ENCODE measurements around the gene ZAR1L. TPM values are rescaled to one million over a fixed set of nuclear protein-coding genes. Genes with fewer than 3 reads are reported as not detected.

Gene ZAR1L
- total and polyA plus RNA-seq, 5 donors from 2014 or later, result 0.16 TPM; not detected in 4

GRCh38 chr13:32262165-32262564 is 53.0 kb downstream of the ZAR1L start:
- H3K4me1 ChIP-seq (ENCODE audit: control insufficient read depth, insufficient read depth, low read length, poor library complexity, severe bottlenecking), result no peaks in the 10 kb centered on the region
- no peak overlapping the region for H3K27ac Mint-ChIP-seq
- H3K9me3 ChIP-seq (ENCODE audit: control insufficient read depth in 2 of 2, low read length in 2 of 2), result no peaks in the 10 kb centered on the region
- H3K4me3 ChIP-seq (ENCODE audit: low read depth, low read length), result no peak overlapping the region
- no peaks in the 10 kb centered on the region for H3K36me3 ChIP-seq (ENCODE audit: control insufficient read depth, insufficient read depth, low read length)
- H3K4me3 Mint-ChIP-seq, result no peak overlapping the region
- ATAC-seq (ENCODE audit: low read depth in 2 of 2) (no peak), DNase-seq (no peak)
- no peaks in the 10 kb centered on the region for H3K4me1 Mint-ChIP-seq
- no peaks in the 10 kb centered on the region for H3K36me3 Mint-ChIP-seq
- H3K27ac ChIP-seq (ENCODE audit: insufficient read depth, low read length, poor library complexity, severe bottlenecking), result no peak overlapping the region
- H3K27me3 Mint-ChIP-seq, result peaks cover 7% of the 10 kb centered on the region
- H3K9me3 Mint-ChIP-seq, result no peaks in the 10 kb centered on the region
- peaks cover 3% of the 10 kb centered on the region for H3K27me3 ChIP-seq (ENCODE audit: control insufficient read depth, insufficient read depth, low read length)

- Mint-ChIP-seq H3K27me3 (peaks cover 7% of the 10 kb centered on the region), H3K4me1 (no peaks in the 10 kb centered on the region), H3K9me3 (no peaks in the 10 kb centered on the region), H3K4me3 (no peak overlapping the region), H3K27ac (no peak overlapping the region), H3K36me3 (no peaks in the 10 kb centered on the region)
- H3K4me1 ChIP-seq (ENCODE audit: control insufficient read depth, insufficient read depth, low read length, poor library complexity, severe bottlenecking), result no peaks in the 10 kb centered on the region
- peaks cover 3% of the 10 kb centered on the region for H3K27me3 ChIP-seq (ENCODE audit: control insufficient read depth, insufficient read depth, low read length)
- no peak overlapping the region for H3K27ac ChIP-seq (ENCODE audit: insufficient read depth, low read length, poor library complexity, severe bottlenecking)
- DNase-seq (no peak), ATAC-seq (ENCODE audit: low read depth in 2 of 2) (no peak)
- no peaks in the 10 kb centered on the region for H3K9me3 ChIP-seq (ENCODE audit: control insufficient read depth in 2 of 2, low read length in 2 of 2)
- H3K4me3 ChIP-seq (ENCODE audit: low read depth, low read length), result no peak overlapping the region
- no peaks in the 10 kb centered on the region for H3K36me3 ChIP-seq (ENCODE audit: control insufficient read depth, insufficient read depth, low read length)
Observed at GRCh38 chr13:32261567-32261966, 53.6 kb downstream of the ZAR1L start.

DNA sequence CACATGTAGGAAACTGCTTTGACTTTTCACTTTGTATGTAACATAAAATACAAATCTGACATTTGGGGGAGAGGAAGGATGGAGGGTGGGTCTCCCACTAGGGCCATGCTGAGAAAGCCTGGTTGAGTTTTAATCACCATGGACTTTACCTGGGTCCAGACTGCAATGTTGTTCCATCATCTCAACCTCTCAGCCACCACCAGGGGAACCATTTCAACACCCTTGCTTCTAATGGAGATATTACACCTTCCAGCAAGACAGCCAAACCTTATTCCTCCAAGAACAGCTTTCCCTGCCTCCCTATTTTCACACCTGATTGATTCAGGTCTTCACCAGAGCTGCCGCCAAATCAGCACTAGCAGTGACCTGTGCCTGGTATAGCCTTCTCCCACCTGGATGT is 56.0 kb downstream of the ZAR1L start:
- Mint-ChIP-seq H3K27ac (no peak overlapping the region), H3K4me3 (no peak overlapping the region), H3K27me3 (peaks cover 7% of the 10 kb centered on the region), H3K9me3 (no peaks in the 10 kb centered on the region), H3K4me1 (no peaks in the 10 kb centered on the region), H3K36me3 (no peaks in the 10 kb centered on the region)
- Histone ChIP-seq H3K4me3 (ENCODE audit: low read depth, low read length) (no peak overlapping the region), H3K9me3 (ENCODE audit: control insufficient read depth in 2 of 2, low read length in 2 of 2) (no peaks in the 10 kb centered on the region), H3K4me1 (ENCODE audit: control insufficient read depth, insufficient read depth, low read length, poor library complexity, severe bottlenecking) (no peaks in the 10 kb centered on the region), H3K27ac (ENCODE audit: insufficient read depth, low read length, poor library complexity, severe bottlenecking) (no peak overlapping the region), H3K36me3 (ENCODE audit: control insufficient read depth, insufficient read depth, low read length) (no peaks in the 10 kb centered on the region), H3K27me3 (ENCODE audit: control insufficient read depth, insufficient read depth, low read length) (peaks cover 3% of the 10 kb centered on the region)
- no peak for DNase-seq
- ATAC-seq (ENCODE audit: low read depth in 2 of 2), result no peak

DNA sequence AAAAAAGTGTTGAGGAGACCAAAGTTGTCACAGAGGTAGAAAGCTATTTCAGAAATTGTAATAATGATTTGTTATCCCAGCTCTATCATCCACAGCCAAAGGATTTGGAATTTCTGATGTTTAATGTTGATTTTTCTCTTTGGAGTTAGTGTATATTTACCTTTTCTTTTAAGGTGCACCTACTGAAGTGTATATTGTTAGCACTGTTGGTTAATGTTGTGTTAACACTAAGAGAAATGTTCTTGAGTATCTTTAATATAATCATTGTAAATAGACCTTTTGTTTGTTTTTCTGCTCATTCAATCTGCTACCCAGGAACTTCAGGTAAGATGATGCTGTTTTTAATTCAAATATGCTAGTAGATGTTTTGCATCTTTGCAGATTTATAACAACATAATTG is 57.5 kb downstream of the ZAR1L start:
- H3K4me1 ChIP-seq (ENCODE audit: control insufficient read depth, insufficient read depth, low read length, poor library complexity, severe bottlenecking), result no peaks in the 10 kb centered on the region
- Mint-ChIP-seq H3K4me1 (no peaks in the 10 kb centered on the region), H3K27me3 (peaks cover 7% of the 10 kb centered on the region), H3K36me3 (no peaks in the 10 kb centered on the region), H3K4me3 (no peak overlapping the region), H3K27ac (no peak overlapping the region), H3K9me3 (no peaks in the 10 kb centered on the region)
- no peak for ATAC-seq (ENCODE audit: low read depth in 2 of 2)
- no peak overlapping the region for H3K27ac ChIP-seq (ENCODE audit: insufficient read depth, low read length, poor library complexity, severe bottlenecking)
- peaks cover 3% of the 10 kb centered on the region for H3K27me3 ChIP-seq (ENCODE audit: control insufficient read depth, insufficient read depth, low read length)
- no peaks in the 10 kb centered on the region for H3K9me3 ChIP-seq (ENCODE audit: control insufficient read depth in 2 of 2, low read length in 2 of 2)
- H3K4me3 ChIP-seq (ENCODE audit: low read depth, low read length), result no peak overlapping the region
- H3K36me3 ChIP-seq (ENCODE audit: control insufficient read depth, insufficient read depth, low read length), result no peaks in the 10 kb centered on the region
- DNase-seq, result no peak

- DNase-seq, result no peak
- Histone ChIP-seq H3K4me1 (ENCODE audit: control insufficient read depth, insufficient read depth, low read length, poor library complexity, severe bottlenecking) (no peaks in the 10 kb centered on the region), H3K4me3 (ENCODE audit: low read depth, low read length) (no peak overlapping the region), H3K27ac (ENCODE audit: insufficient read depth, low read length, poor library complexity, severe bottlenecking) (no peak overlapping the region), H3K36me3 (ENCODE audit: control insufficient read depth, insufficient read depth, low read length) (no peaks in the 10 kb centered on the region), H3K27me3 (ENCODE audit: control insufficient read depth, insufficient read depth, low read length) (peaks cover 3% of the 10 kb centered on the region), H3K9me3 (ENCODE audit: control insufficient read depth in 2 of 2, low read length in 2 of 2) (no peaks in the 10 kb centered on the region)
- Mint-ChIP-seq H3K4me1 (no peaks in the 10 kb centered on the region), H3K36me3 (no peaks in the 10 kb centered on the region), H3K4me3 (no peak overlapping the region), H3K9me3 (no peaks in the 10 kb centered on the region), H3K27me3 (peaks cover 7% of the 10 kb centered on the region), H3K27ac (no peak overlapping the region)
- ATAC-seq (ENCODE audit: low read depth in 2 of 2), result no peak
Observed at GRCh38 chr13:32256243-32256642, 58.9 kb downstream of the ZAR1L start.

GRCh38 chr13:32255724-32256109 is 59.4 kb downstream of the ZAR1L start:
- no peaks in the 10 kb centered on the region for H3K9me3 ChIP-seq (ENCODE audit: control insufficient read depth in 2 of 2, low read length in 2 of 2)
- ATAC-seq (ENCODE audit: low read depth in 2 of 2), result no peak
- no peak overlapping the region for H3K4me3 ChIP-seq (ENCODE audit: low read depth, low read length)
- no peaks in the 10 kb centered on the region for H3K4me1 Mint-ChIP-seq
- DNase-seq, result no peak
- peaks cover 3% of the 10 kb centered on the region for H3K27me3 ChIP-seq (ENCODE audit: control insufficient read depth, insufficient read depth, low read length)
- no peaks in the 10 kb centered on the region for H3K36me3 Mint-ChIP-seq
- H3K4me1 ChIP-seq (ENCODE audit: control insufficient read depth, insufficient read depth, low read length, poor library complexity, severe bottlenecking), result no peaks in the 10 kb centered on the region
- H3K27ac ChIP-seq (ENCODE audit: insufficient read depth, low read length, poor library complexity, severe bottlenecking), result no peak overlapping the region
- H3K27ac Mint-ChIP-seq, result no peak overlapping the region
- H3K27me3 Mint-ChIP-seq, result peaks cover 7% of the 10 kb centered on the region
- no peaks in the 10 kb centered on the region for H3K36me3 ChIP-seq (ENCODE audit: control insufficient read depth, insufficient read depth, low read length)
- H3K9me3 Mint-ChIP-seq, result no peaks in the 10 kb centered on the region
- H3K4me3 Mint-ChIP-seq, result no peak overlapping the region

DNA sequence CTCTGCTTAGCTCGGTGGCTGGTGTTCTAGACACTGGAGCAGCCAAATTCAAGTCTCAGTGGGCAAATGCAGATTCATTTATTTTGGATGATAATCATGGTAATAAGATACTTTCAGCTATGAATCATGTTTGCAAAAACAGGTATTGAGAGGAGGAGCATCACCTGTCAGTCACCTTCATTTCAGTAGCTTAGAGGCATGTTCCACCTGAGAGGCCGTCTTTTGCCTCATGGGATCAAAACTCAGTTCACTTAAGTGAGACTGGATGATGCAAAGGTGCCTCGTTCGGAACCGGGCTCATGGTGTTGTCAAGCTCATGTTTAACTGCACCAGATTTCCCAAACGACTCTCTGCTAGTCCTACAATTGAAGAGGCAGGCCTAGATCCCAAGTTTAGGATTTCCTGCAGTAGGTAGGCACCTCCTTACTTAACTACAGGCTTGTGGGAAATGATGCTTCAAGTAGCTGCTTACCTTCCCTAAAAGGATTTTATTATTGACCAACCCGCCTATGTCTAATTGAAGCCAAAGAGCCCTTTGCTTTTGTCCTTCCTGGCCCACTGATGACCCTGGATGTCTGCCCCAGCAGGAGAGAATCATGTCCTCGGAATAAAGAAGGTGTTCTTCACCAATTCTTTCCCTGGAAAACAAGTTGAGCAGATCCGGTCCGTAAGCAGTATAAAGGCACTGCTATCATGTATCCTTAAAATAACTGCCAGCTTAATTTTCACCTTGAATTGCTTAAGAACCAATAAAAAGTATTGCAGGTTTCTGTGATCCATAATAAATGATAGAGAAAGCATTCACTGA is 60.0 kb downstream of the ZAR1L start:
- Mint-ChIP-seq H3K36me3 (no peaks in the 10 kb centered on the region), H3K27me3 (peaks cover 7% of the 10 kb centered on the region), H3K9me3 (no peaks in the 10 kb centered on the region), H3K4me3 (no peak overlapping the region), H3K27ac (no peak overlapping the region), H3K4me1 (no peaks in the 10 kb centered on the region)
- no peaks in the 10 kb centered on the region for H3K4me1 ChIP-seq (ENCODE audit: control insufficient read depth, insufficient read depth, low read length, poor library complexity, severe bottlenecking)
- no peaks in the 10 kb centered on the region for H3K36me3 ChIP-seq (ENCODE audit: control insufficient read depth, insufficient read depth, low read length)
- H3K27me3 ChIP-seq (ENCODE audit: control insufficient read depth, insufficient read depth, low read length), result peaks cover 3% of the 10 kb centered on the region
- no peak overlapping the region for H3K27ac ChIP-seq (ENCODE audit: insufficient read depth, low read length, poor library complexity, severe bottlenecking)
- ATAC-seq (ENCODE audit: low read depth in 2 of 2) (no peak), DNase-seq (no peak)
- H3K9me3 ChIP-seq (ENCODE audit: control insufficient read depth in 2 of 2, low read length in 2 of 2), result no peaks in the 10 kb centered on the region
- no peak overlapping the region for H3K4me3 ChIP-seq (ENCODE audit: low read depth, low read length)

DNA sequence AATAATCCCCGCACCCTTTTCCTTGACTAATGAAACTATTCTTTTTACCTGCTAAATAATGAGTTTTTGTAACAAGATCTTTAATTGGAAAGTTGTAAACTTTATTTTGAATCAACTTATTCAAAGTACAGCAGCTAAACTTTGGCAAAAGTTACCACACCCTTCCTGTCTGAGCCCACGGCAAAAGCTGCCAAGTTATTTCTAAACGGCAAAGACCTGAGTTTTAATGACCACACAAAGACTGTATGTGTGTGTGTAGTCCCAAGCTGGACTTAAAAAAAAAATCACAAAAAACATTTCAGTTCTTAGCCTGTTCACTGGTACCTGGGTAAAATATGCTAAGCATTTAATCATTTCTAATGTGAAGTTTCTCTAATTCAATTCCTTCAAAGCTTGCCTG is 60.7 kb downstream of the ZAR1L start:
- H3K9me3 Mint-ChIP-seq, result no peaks in the 10 kb centered on the region

More for the DNA sequence above, 60.7 kb downstream of the ZAR1L start:
- H3K9me3 ChIP-seq (ENCODE audit: control insufficient read depth in 2 of 2, low read length in 2 of 2), result no peaks in the 10 kb centered on the region
- H3K27ac Mint-ChIP-seq, result peak overlapping the region in 1 of 3 donors; percentile 21
- H3K27ac ChIP-seq (ENCODE audit: insufficient read depth, low read length, poor library complexity, severe bottlenecking), result no peak overlapping the region
- H3K4me1 ChIP-seq (ENCODE audit: control insufficient read depth, insufficient read depth, low read length, poor library complexity, severe bottlenecking), result no peaks in the 10 kb centered on the region
- H3K4me1 Mint-ChIP-seq, result no peaks in the 10 kb centered on the region
- no peak for ATAC-seq (ENCODE audit: low read depth in 2 of 2)
- peaks cover 3% of the 10 kb centered on the region for H3K27me3 Mint-ChIP-seq
- H3K4me3 Mint-ChIP-seq, result no peak overlapping the region
- DNase-seq, result no peak
- H3K36me3 Mint-ChIP-seq, result no peaks in the 10 kb centered on the region
- no peak overlapping the region for H3K4me3 ChIP-seq (ENCODE audit: low read depth, low read length)
- no peaks in the 10 kb centered on the region for H3K36me3 ChIP-seq (ENCODE audit: control insufficient read depth, insufficient read depth, low read length)
- H3K27me3 ChIP-seq (ENCODE audit: control insufficient read depth, insufficient read depth, low read length), result peaks cover 3% of the 10 kb centered on the region

Measured in CD4-positive, CD25-positive, alpha-beta regulatory T cell (primary cell).